ENCODE data around the gene CLSTN2.

- TF ChIP-seq CTCF (IDR thresholded peaks at IDR 0.05; ENCODE audit: low read depth, low read length, poor library complexity, severe bottlenecking) = no peak
- TF ChIP-seq EZH2phosphoT487 (IDR thresholded peaks at IDR 0.05; ENCODE audit: borderline replicate concordance, low read length) = no peak
Measured at GRCh38 chr3:140086642-140087041, 151.7 kb downstream of the CLSTN2 start.

Measured in DOHH2 (cell line).